H1 (cell line): ENCODE results near the gene CHAD. TPM values are rescaled to one million over a fixed set of nuclear protein-coding genes. Genes with fewer than 3 reads are reported as not detected.
"Not testable (repeated sequence)": the region's sequence is repeated elsewhere in the genome, so short reads cannot be mapped to it uniquely, and the experiment has no call there.

Experiments
- CTCF ChIA-PET: fragments of 300-600 bp; sonication (Branson Sonifier 250); formaldehyde crosslinking; loops from one replicate; lab custom pipeline; 2021; ENCODE audit not compliant: partially characterized antibody; lab: Charles Lee
- POLR2A ChIA-PET: fragments of 300-600 bp; sonication (Branson Sonifier 250); formaldehyde crosslinking; loops from one replicate; lab custom pipeline; 2021; ENCODE audit warnings: inconsistent platforms; ENCODE audit not compliant: partially characterized antibody; lab: Charles Lee
- DNase-seq, 2 experiments: peaks; one replicate each; pipeline versions ENCODE4 v3.0.0 to v3.0.0-alpha.2; 2010 to 2022; ENCODE audit warnings: low spot score in 2 of 2, low read depth in 1 of 2, mixed read lengths in 1 of 2
- FAIRE-seq: peaks from 2 replicates; lab custom pipeline; 2011; peaks lifted over from hg19 to GRCh38; lab: Jason Lieb, UNC
- H2AFZ ChIP-seq: 2 replicates; pipeline ENCODE4 v1.8.1; 2012; ENCODE audit warnings: low read length, inconsistent platforms
- H2AK5ac ChIP-seq: 2 replicates; pipeline ENCODE4 v1.6.1; 2013; ENCODE audit warnings: low read depth, low read length
- H2BK120ac ChIP-seq: replicated peaks from 2 replicates; pipeline ENCODE3; 2013; ENCODE audit warnings: low read depth, low read length, inconsistent platforms
- H2BK12ac ChIP-seq: 2 replicates; pipeline ENCODE4 v1.6.1; 2013; ENCODE audit warnings: low read depth, low read length
- H2BK15ac ChIP-seq: 2 replicates; pipeline ENCODE4 v1.6.1; 2013; ENCODE audit warnings: low read length
- H2BK20ac ChIP-seq: 2 replicates; pipeline ENCODE4 v1.6.1; 2013; ENCODE audit warnings: low read length
- H2BK5ac ChIP-seq: 2 replicates; pipeline ENCODE4 v1.6.1; 2013; ENCODE audit warnings: low read depth, low read length
- H3K14ac ChIP-seq: 2 replicates; pipeline ENCODE4 v1.6.1; 2013; ENCODE audit warnings: inconsistent platforms; ENCODE audit not compliant: insufficient read length
- H3K18ac ChIP-seq: 2 replicates; pipeline ENCODE4 v1.6.1; 2013; ENCODE audit warnings: low read length; ENCODE audit errors: extremely low read depth
- H3K23ac ChIP-seq: 2 replicates; pipeline ENCODE4 v1.6.1; 2013; ENCODE audit warnings: inconsistent platforms; ENCODE audit not compliant: insufficient read length
- H3K23me2 ChIP-seq: 2 replicates; pipeline ENCODE4 v1.6.1; 2013; ENCODE audit warnings: low read depth, low read length
- H3K27ac ChIP-seq: 2 replicates; pipeline ENCODE4 v1.6.1; 2011; ENCODE audit warnings: low read depth, low read length, inconsistent platforms
- H3K27me3 ChIP-seq, 4 experiments: replicated peaks in 1 of 4; 1 replicate in 1 of 4; 2 replicates in 3 of 4; pipeline versions ENCODE4 v1.6.1 to v1.8.1; 2011 to 2013; ENCODE audit warnings: low read length in 3 of 4, mild to moderate bottlenecking in 3 of 4, inconsistent platforms in 2 of 4, mixed read lengths in 2 of 4, moderate library complexity in 1 of 4; ENCODE audit not compliant: control insufficient read depth in 3 of 4, insufficient read depth in 3 of 4; ENCODE audit errors: extremely low read depth in 1 of 4
- H3K36me3 ChIP-seq, 4 experiments: 2 replicates each; pipeline versions ENCODE4 v1.6.1 to v1.8.1; 2011 to 2013; ENCODE audit warnings: mild to moderate bottlenecking in 4 of 4, low read length in 3 of 4, moderate library complexity in 2 of 4, control low read depth in 1 of 4, inconsistent platforms in 1 of 4; ENCODE audit not compliant: insufficient read depth in 4 of 4, control insufficient read depth in 2 of 4
- H3K4ac ChIP-seq: replicated peaks from 2 replicates; pipeline ENCODE3; 2013; ENCODE audit warnings: low read length, low read depth, mixed read lengths, inconsistent platforms; ENCODE audit not compliant: insufficient read length
- H3K4me1 ChIP-seq, 4 experiments: replicated peaks in 1 of 4; 1 replicate in 1 of 4; 2 replicates in 3 of 4; pipeline versions ENCODE4 v1.6.1 to v1.8.1; 2011 to 2013; ENCODE audit warnings: low read length in 3 of 4, inconsistent platforms in 2 of 4, mixed read lengths in 1 of 4; ENCODE audit not compliant: insufficient read depth in 4 of 4, control insufficient read depth in 3 of 4
- H3K4me2 ChIP-seq, 2 experiments: 2 replicates each; pipeline versions ENCODE4 v1.6.1 to v1.8.1; 2011 to 2013; ENCODE audit warnings: low read depth in 2 of 2, low read length in 2 of 2, control low read depth in 1 of 2, inconsistent platforms in 1 of 2, mild to moderate bottlenecking in 1 of 2; ENCODE audit not compliant: insufficient read depth in 1 of 2
- H3K4me3 ChIP-seq, 4 experiments: fragments of 200-600, 300-600 bp in 1 of 4; sonication (generic), shearing (Covaris generic), sonication (Bioruptor Twin) in 1 of 4; 2 replicates each; pipeline versions ENCODE4 v1.5.1 to v1.8.1; 2011 to 2016; ENCODE audit warnings: low read length in 4 of 4, low read depth in 3 of 4, control low read depth in 2 of 4, inconsistent platforms in 2 of 4, mild to moderate bottlenecking in 2 of 4, mixed read lengths in 1 of 4, moderate library complexity in 1 of 4; ENCODE audit not compliant: insufficient read depth in 2 of 4; ENCODE audit errors: extremely low read depth in 1 of 4
- H3K56ac ChIP-seq: replicated peaks from 2 replicates; pipeline ENCODE3; 2013; ENCODE audit warnings: low read depth, mild to moderate bottlenecking, mixed read lengths, low read length, inconsistent platforms; ENCODE audit not compliant: insufficient read length
- H3K79me1 ChIP-seq: 2 replicates; pipeline ENCODE4 v1.6.1; 2013; ENCODE audit warnings: low read depth, low read length, control low read depth
- H3K79me2 ChIP-seq, 2 experiments: 2 replicates each; pipeline versions ENCODE4 v1.6.1 to v1.8.1; 2012 to 2013; ENCODE audit warnings: low read length in 2 of 2, mild to moderate bottlenecking in 2 of 2, inconsistent platforms in 1 of 2; ENCODE audit not compliant: insufficient read depth in 2 of 2, control insufficient read depth in 1 of 2
- H3K9ac ChIP-seq, 4 experiments: replicated peaks in 1 of 4; 1 replicate in 1 of 4; 2 replicates in 3 of 4; pipeline versions ENCODE4 v1.6.1 to v1.8.1; 2011 to 2013; ENCODE audit warnings: low read depth in 3 of 4, low read length in 3 of 4, control low read depth in 2 of 4, mild to moderate bottlenecking in 2 of 4, moderate library complexity in 2 of 4, inconsistent platforms in 1 of 4; ENCODE audit errors: extremely low read depth in 1 of 4
- H3K9me3 ChIP-seq, 2 experiments: 2 replicates each; pipeline versions ENCODE4 v1.6.1 to v1.8.1; 2012 to 2013; ENCODE audit warnings: mild to moderate bottlenecking in 2 of 2, moderate library complexity in 2 of 2, control low read depth in 1 of 2, inconsistent platforms in 1 of 2, low read depth in 1 of 2, low read length in 1 of 2, mixed read lengths in 1 of 2; ENCODE audit not compliant: insufficient read depth in 2 of 2
- H4K20me1 ChIP-seq, 2 experiments: replicated peaks in 1 of 2; 2 replicates each; pipeline versions ENCODE3 to v1.8.1; 2011 to 2013; ENCODE audit warnings: inconsistent platforms in 2 of 2, low read length in 2 of 2, mild to moderate bottlenecking in 1 of 2; ENCODE audit not compliant: insufficient read depth in 2 of 2, control insufficient read depth in 1 of 2
- H4K5ac ChIP-seq: 2 replicates; pipeline ENCODE4 v1.6.1; 2013; ENCODE audit warnings: low read length, low read depth, mixed read lengths, inconsistent platforms; ENCODE audit not compliant: insufficient read length
- H4K8ac ChIP-seq: 2 replicates; pipeline ENCODE4 v1.8.0; 2013; ENCODE audit warnings: mild to moderate bottlenecking, moderate library complexity, low read length, inconsistent platforms; ENCODE audit not compliant: insufficient read depth; ENCODE audit errors: extremely low read depth
- H4K91ac ChIP-seq: replicated peaks from 2 replicates; pipeline ENCODE3; 2013; ENCODE audit warnings: low read length, mixed read lengths, inconsistent platforms; ENCODE audit not compliant: insufficient read length
- whole genome bisulfite sequencing, 2 experiments: shearing (Covaris generic) in 1 of 2; methylation state at CpG; one replicate each; pipeline versions ENCODE4 v1.1.6 to v1.1.7; 2013 to 2015; ENCODE audit warnings: low lambda C conversion rate in 2 of 2, mixed read lengths in 2 of 2, inconsistent platforms in 1 of 2, low coverage in 1 of 2, missing lambda C conversion rate in 1 of 2; ENCODE audit not compliant: insufficient replicate concordance in 2 of 2, insufficient coverage in 1 of 2, insufficient read length in 1 of 2; ENCODE audit errors: extremely low coverage in 1 of 2, missing lambda C conversion rate in 1 of 2; 5-methylcytosine and 5-hydroxymethylcytosine counted together
- polyA plus RNA-seq, 7 experiments: library from polyadenylated mRNA; depleted of rRNA in 3 of 7; stranded (reverse) in 5 of 7; unstranded in 2 of 7; fragments of >200 nt in 5 of 7; fragments of 200-250 nt in 2 of 7; gene quantifications; 1 replicate in 5 of 7; 2 replicates in 1 of 7; 4 replicates in 1 of 7; pipeline versions ENCODE4 v1.2.1 to v1.2.3, GENCODE V29; 2011 to 2013; ENCODE audit warnings: missing spikeins in 2 of 7, mixed read lengths in 2 of 7
- total RNA-seq: library from RNA; stranded (reverse); fragmentation: NEBNext Ultra II Directional; extraction: Animal tissue kit (Norgen Biotek cat#: 25700); gene quantifications from 2 replicates; pipeline ENCODE4 v1.2.1, GENCODE V29; 2021

The CHAD gene
- total and polyA plus RNA-seq, 2 of the 8 experiments (the other 6 are each of a cell fraction or from before 2014, with no cell fraction given): 0.03 TPM; not detected in 1

GRCh38 chr17:50419577-50419976 is 49.1 kb downstream of the CHAD start:
- not testable (repeated sequence) for FAIRE-seq, H3K27me3 ChIP-seq, H3K4me3 ChIP-seq

More at GRCh38 chr17:50419577-50419976, 49.1 kb downstream of the CHAD start:
- H3K4ac ChIP-seq, POLR2A ChIA-PET, H3K4me1 ChIP-seq, H2AK5ac ChIP-seq, H2BK5ac ChIP-seq, H3K27ac ChIP-seq, H3K9ac ChIP-seq, H3K9me3 ChIP-seq, H2BK12ac ChIP-seq, H4K5ac ChIP-seq, H2BK120ac ChIP-seq, H3K56ac ChIP-seq, DNase-seq, H3K79me2 ChIP-seq, H3K4me2 ChIP-seq, H3K36me3 ChIP-seq, H2BK20ac ChIP-seq, H4K91ac ChIP-seq, H2BK15ac ChIP-seq, H3K23ac ChIP-seq, H2AFZ ChIP-seq, H4K8ac ChIP-seq, H4K20me1 ChIP-seq, H3K18ac ChIP-seq, H3K23me2 ChIP-seq, H3K14ac ChIP-seq, H3K79me1 ChIP-seq: not testable (repeated sequence)
- CTCF ChIA-PET: interaction anchor here (1.1 kb wide), 1 partner anchor 22 kb away, joined by 3 read pairs; no protein-coding TSS in a partner anchor
- 94% methylated on average over 10 of the region's 10 CpGs; no CpG with 5 or more reads in 1 of the 2 experiments for WGBS, 2 experiments
